Stimulated activated CD8-positive, alpha-beta memory T cell treated with anti-CD3 and anti-CD28 coated beads, Interleukin-12 subunit alpha, Interleukin-12 subunit beta, amount 100 ng/mL, for 24 hours (primary cell): ENCODE data around the gene ZNF644.

Experiments
- DNase-seq: peaks from one replicate; pipeline ENCODE4 v3.0.0-alpha.2; 2020; ENCODE audit errors: extremely low read depth

Gene ZNF644

DNA sequence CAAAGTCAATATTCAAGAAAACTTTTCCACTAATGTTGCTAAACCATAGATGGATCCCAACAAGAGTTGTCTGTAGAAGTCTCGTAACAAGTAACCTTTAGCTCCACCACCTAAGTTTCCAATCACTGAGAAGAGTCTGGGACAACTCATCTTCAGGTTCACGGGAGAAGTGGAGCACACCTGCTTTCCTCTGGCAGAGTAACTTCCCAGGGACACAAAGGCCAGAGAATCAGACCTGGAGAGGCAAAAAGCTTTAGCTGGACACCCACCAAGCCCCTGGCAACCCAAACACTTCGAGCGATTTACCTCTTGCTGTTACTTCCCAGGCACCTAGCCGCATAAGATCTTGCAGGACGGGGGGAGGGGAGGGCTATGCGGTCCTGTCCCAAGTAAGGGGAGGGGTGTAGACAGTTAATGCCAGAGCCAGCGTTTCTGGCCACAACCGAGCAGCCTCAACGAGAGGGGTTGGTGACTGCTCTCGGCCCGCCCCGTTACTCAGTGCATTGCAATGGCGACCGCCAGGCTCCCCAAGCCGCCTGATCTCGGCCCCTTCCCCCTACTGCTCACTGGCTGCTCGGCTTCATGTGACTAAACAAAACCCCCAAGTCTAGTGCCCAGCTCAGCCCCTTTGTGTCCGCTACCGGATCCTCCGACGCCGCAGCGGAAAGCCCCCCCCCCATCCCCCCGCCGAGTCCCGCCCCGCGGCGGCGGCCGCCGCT lies 709 bp downstream of the ZNF644 start:
- peak; percentile 39 for DNase-seq

DNA sequence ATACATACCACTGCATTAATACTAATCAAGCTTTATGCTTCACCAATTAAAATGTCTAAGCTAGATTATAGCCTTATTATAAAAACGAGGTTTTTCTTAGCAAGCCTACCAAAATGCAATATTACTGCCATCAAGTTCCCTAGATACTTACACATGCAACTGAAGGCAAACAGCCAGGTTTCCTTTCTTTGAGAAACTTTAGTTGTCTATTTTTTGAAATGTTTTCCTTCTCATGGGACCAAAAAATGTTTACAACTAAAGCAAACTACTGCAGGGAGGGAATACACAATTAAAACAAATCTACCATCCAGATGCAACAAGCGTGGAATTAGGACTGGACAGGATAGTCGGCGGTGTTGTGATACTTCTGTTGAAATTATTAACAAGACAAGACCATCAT lies 1.3 kb downstream of the ZNF644 start:
- DNase-seq = no peak

DNA sequence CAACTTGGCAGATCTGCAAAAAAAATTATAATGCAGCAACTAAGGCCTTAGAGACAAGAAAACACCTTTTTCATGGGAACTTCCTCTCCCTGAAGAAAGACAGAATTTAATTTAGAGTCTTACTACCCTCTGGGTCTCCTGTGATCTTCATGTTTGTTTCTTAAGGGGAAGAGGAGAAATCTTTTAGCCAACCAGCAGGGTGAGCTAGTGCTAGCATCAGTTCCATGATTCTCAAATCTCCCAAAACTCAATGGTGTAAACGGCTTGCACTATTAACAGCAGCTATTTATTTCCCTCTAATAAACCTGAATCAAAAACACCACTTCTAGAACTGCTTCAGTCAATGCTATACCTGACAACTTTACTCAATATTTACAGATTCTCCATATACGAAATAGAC lies 3.8 kb downstream of the ZNF644 start:
- DNase-seq = no peak

DNA sequence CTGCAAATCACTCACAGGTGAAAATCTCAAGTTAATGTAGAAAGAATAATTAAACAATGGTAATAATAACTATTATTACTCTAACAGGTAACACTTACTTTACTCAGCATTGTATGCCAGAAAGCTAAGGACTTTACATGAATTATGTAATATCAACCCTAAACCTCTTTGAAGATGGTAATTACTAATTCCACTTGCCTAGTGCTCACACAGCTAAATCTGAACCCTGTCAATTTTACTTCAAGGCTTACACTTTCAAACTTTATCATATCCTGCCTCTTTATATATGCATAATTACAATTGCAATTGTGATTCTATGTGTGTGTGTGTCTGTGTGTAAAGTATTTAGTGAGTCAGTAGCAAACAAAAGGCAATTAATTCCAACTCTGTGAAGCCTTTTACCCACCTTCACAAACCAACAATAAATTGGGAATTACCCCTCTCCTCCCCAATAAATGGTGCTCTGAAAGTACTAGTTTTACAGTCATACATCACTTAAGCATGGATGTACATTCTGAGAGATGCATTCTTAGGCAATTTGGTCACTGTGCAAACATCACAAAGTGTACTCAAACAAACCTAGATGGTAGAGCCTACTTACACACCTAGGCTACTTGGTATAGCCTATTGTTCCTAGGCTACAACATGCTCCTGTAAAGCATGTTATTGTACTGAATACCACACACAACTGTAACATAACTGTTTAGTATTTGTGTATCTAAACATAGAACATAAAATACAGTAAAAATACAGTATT lies 5.9 kb downstream of the ZNF644 start:
- no peak for DNase-seq

DNA sequence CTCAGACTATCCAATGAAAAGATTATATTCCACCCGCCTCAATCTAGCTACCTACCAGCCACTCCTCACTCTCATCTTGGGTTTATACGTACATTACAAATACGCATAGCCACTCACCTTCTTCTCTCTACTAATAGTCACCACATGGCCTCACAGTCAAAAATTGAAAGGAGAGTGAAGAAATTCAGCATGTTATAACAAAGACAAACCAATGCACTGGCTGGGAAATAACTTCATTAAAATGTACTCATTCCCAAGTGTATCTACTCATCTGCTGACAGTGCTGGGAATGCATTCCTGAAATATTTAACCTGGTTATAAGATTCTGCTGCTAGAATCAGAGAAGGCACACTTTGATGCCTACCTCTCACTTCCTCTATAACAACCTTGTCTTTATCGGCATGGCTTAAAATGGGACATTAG lies 6.5 kb downstream of the ZNF644 start:
- DNase-seq = no peak

DNA sequence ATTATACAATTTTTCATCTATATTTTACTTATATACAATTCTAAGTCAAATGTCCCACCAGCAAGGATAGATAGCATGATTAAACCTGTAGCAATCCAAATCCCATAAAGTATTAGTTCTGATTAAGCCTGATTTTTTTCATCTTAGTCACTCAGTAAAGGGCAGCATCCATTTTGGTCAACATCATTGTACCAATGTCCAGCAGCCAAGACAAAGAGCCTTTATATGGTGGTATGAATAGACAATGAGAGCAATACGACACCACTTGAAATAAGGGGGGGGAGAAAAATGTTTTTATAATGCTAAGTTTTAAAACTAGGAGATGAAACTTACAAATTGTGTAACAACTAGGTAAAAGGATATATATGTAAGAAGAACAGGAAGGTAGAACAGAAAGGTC lies 7.4 kb downstream of the ZNF644 start:
- no peak for DNase-seq

DNA sequence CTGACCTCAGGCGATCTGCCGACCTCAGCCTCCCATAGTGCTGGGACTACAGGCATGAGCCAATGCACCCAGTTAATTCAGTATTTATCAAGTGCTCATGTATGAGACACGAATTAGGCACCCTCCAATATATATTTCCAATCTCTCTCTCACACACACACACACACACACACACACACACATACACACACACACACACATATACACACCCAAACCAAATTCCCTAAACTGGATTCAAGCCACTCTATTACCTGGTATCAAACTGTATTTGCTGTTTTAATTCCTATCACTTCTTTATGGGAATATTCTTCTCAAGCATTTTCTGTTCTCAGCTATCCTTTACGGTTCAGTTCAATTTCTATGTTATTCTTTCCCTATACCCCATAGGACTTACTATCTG lies 8.5 kb downstream of the ZNF644 start:
- DNase-seq = no peak

GRCh38 chr1:91012196-91012595 lies 9.6 kb downstream of the ZNF644 start:
- no peak for DNase-seq

DNA sequence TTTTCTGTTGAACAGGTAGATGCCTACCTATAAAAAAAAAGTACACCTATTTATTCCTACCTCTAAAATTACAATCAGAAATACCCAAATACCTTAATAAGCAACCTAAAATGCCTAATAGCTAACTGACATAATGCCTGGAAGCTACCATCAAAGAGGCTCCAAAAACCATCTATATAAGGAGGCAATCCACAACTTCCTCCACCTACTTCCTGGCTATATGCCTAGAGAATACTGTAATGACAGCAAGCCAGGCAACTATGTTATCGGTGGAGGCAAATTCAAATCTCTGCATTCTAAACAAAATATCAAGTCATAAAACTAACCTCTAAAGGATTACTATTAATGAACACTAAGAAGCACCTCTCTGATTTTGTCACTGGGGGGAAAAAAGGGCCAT lies 10.1 kb downstream of the ZNF644 start:
- no peak for DNase-seq

DNA sequence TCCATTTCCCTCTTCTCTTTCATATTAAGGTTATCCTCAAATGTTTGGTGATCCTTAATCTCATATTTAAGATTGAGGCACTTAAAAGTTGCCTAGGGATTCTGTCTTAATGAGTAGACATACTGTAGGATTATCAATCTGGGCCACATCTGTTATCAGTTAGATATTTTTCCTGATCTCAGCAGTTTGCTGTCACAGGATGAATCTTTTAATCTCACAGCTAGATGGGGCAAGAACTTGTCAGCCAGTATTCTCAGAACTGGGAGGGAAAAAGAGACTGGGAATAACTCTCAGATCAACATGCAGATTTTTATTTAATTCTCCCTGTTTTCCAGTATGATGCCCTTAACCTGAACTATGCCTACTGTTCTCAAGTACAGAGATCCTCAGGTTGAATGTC lies 14.0 kb downstream of the ZNF644 start:
- DNase-seq = no peak

GRCh38 chr1:91007092-91007491 lies 14.7 kb downstream of the ZNF644 start:
- DNase-seq = no peak

- DNase-seq = no peak
These were observed 15.5 kb downstream of the ZNF644 start for GRCh38 chr1:91006113-91006908.

DNA sequence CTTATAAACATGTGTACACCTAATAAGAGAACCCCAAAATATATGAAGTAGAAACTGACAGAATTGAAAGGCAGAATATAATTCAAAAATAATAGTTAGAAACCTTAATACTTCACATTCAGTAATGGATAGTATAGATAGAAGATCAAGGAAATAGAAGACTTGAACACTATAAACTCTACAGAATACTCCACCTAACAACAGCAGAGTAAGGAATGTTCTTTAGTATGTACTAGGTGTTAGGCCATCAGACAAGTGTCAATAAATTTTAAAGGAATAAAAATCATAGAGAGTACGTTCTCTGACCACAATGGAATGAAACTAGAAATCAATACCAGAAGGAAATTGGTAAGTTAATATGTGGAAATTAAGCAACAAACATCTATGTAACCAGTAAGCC lies 16.6 kb downstream of the ZNF644 start:
- no peak for DNase-seq

DNA sequence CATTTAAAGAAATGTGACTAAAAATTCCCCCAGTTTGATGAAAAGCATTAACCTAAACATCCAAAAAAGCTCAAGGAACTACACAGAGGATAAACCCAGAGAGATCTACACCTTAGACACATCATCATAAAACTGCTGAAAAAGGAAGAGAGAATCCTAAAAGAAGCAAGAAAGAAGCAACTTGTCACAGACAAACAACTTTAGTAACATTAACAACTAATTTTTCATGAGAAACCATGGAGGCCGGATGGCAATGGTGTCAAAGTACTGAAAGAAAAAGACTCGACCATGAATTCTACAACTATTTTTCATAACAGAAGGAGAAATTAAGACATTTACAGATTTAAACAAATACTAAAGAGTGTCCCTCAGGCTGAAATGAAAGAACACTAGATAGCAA lies 17.7 kb downstream of the ZNF644 start:
- no peak for DNase-seq

DNA sequence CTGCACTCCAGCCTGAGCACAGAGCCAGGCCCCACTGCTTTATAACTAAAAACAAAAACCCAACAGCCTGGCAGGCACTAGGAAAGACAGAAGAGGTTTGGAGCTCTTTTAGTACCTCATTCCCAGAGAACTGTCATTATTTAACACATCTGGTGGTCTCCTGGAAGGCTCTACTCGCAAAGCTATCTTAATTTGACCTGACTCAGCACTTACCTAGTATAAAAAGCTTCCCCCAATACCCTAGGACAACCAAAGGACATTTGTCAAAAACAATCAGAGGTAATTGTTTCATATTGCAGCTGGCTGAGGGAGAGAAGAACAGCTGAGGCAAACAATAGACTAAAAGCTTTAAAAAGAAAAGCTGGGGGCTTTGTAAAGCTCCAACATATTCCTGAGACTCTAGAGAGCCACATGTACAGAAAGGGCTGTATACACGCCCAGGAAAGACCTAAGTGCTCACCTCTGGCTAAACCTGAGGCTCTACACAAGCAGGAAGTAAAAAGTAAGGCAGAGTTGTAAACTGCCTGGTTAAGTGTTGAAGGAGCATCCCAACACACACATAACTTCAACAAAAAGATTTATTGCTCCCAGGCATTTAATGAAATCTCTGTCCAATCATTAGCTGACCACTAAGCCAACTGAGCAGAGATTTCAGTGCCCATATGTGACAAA lies 25.0 kb downstream of the ZNF644 start:
- DNase-seq = no peak

DNA sequence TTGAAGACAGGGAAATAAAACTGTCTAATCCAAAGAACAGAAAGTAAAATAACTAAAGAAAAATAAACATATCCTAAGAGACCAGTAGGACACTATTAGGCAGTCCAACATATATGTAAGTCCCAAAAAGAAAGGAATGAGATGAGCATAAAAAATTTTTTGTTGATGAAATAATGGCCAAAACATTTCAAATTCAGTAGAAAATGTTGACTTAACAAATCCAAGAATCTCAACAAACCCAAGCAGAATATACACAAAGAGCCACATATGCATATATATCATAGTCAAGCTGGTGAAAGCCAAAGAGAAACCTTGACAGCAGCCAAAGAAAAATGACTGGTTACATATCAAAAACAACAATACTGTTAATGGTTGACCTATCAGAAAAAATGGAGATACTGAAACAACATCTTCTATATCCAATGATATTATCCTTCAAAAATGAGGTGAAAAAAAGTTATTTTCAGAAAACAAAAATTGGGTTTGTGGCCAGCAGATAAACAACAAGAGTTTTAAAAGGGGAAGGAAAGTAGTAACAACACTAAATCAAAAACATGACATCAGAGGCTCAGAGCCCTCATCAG lies 26.4 kb downstream of the ZNF644 start:
- DNase-seq = no peak

- no peak for DNase-seq
These were observed 27.4 kb downstream of the ZNF644 start for GRCh38 chr1:90994461-90994860.

GRCh38 chr1:90993245-90993644 lies 28.6 kb downstream of the ZNF644 start:
- DNase-seq = no peak

DNA sequence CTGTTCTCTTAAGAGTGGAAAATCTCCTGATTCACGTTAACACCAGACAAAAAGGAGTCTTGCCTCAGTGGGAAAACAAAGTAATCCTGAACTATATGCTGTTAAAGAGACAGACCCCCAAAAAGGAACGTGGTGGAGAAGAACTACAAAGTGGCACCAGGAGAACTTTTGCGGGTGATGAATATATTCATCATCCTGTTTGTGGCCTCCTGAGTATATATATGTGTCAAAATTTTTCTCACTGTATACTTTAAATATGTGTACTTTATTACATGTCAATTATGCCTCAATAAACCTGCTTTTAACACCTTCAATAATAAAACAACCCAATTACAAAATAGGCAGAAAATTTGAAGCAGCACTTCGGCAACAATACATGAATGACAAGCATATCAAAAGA lies 31.1 kb downstream of the ZNF644 start:
- DNase-seq = no peak

- no peak for DNase-seq
These were observed 31.8 kb downstream of the ZNF644 start for GRCh38 chr1:90989990-90990389.

- DNase-seq = no peak
These were observed 32.5 kb downstream of the ZNF644 start for GRCh38 chr1:90989302-90989701.

- no peak for DNase-seq
These were observed 34.0 kb downstream of the ZNF644 start for GRCh38 chr1:90987841-90988240.
